Ishikawa (cell line): ENCODE measurements around the gene KCTD3.

ENCODE experiments used
- CEBPB ChIP-seq: IDR thresholded peaks from 2 replicates; pipeline ENCODE4 v1.6.1; 2012
- CREB1 ChIP-seq: IDR thresholded peaks from 2 replicates; pipeline ENCODE4 v1.6.1; 2012; ENCODE audit warnings: low read depth
- EGR1 ChIP-seq: IDR thresholded peaks from 2 replicates; pipeline ENCODE4 v1.6.1; 2012
- EP300 ChIP-seq: IDR thresholded peaks from 2 replicates; pipeline ENCODE4 v1.6.1; 2012; ENCODE audit warnings: borderline replicate concordance
- FOXM1 ChIP-seq: IDR thresholded peaks from 2 replicates; pipeline ENCODE4 v1.6.1; 2012; ENCODE audit warnings: low read depth, borderline replicate concordance
- MAX ChIP-seq: IDR thresholded peaks from 2 replicates; pipeline ENCODE4 v1.6.1; 2012
- NFIC ChIP-seq: IDR thresholded peaks from 2 replicates; pipeline ENCODE4 v1.6.1; 2012
- RAD21 ChIP-seq: IDR thresholded peaks from 2 replicates; pipeline ENCODE4 v1.6.1; 2012; ENCODE audit warnings: low read depth
- REST ChIP-seq: IDR thresholded peaks from 2 replicates; pipeline ENCODE4 v1.6.1; 2012; ENCODE audit warnings: low read depth, mild to moderate bottlenecking
- TAF1 ChIP-seq: IDR thresholded peaks from 2 replicates; pipeline ENCODE4 v1.6.1; 2012; ENCODE audit warnings: low read depth, mild to moderate bottlenecking
- TCF12 ChIP-seq: IDR thresholded peaks from 2 replicates; pipeline ENCODE4 v1.6.1; 2012; ENCODE audit warnings: low read depth
- TEAD4 ChIP-seq: IDR thresholded peaks from 2 replicates; pipeline ENCODE4 v1.6.1; 2012
- USF1 ChIP-seq: IDR thresholded peaks from 2 replicates; pipeline ENCODE4 v1.6.1; 2012
- YY1 ChIP-seq: IDR thresholded peaks from 2 replicates; pipeline ENCODE4 v1.6.1; 2012; ENCODE audit warnings: low read depth
- ZBTB7A ChIP-seq: IDR thresholded peaks from 2 replicates; pipeline ENCODE4 v1.6.1; 2012; ENCODE audit warnings: low read depth

The KCTD3 gene

GRCh38 chr1:215645861-215646260 lies 78.8 kb downstream of the KCTD3 start:
- no peak for TF ChIP-seq NFIC
- TF ChIP-seq TEAD4 = no peak
- TF ChIP-seq USF1 = no peak
- TF ChIP-seq TAF1 = no peak
- TF ChIP-seq RAD21 = no peak
- TF ChIP-seq EGR1 = no peak
- TF ChIP-seq CEBPB = no peak
- no peak for TF ChIP-seq MAX
- TF ChIP-seq FOXM1 = no peak
- no peak for TF ChIP-seq EP300
- TF ChIP-seq REST = no peak
- TF ChIP-seq YY1 = no peak
- TF ChIP-seq ZBTB7A = no peak
- TF ChIP-seq CREB1 = no peak
- no peak for TF ChIP-seq TCF12

- no peak for TF ChIP-seq ZBTB7A
- TF ChIP-seq RAD21 = no peak
- no peak for TF ChIP-seq YY1
- TF ChIP-seq TCF12 = no peak
- TF ChIP-seq FOXM1 = no peak
- no peak for TF ChIP-seq USF1
- no peak for TF ChIP-seq EGR1
- TF ChIP-seq MAX = no peak
- TF ChIP-seq CEBPB = no peak
- TF ChIP-seq REST = no peak
- TF ChIP-seq TEAD4 = no peak
- TF ChIP-seq CREB1 = no peak
- no peak for TF ChIP-seq TAF1
- no peak for TF ChIP-seq EP300
- TF ChIP-seq NFIC = no peak
Measured at GRCh38 chr1:215647738-215648137, 80.6 kb downstream of the KCTD3 start.

- no peak for TF ChIP-seq EP300
- TF ChIP-seq NFIC = no peak
- TF ChIP-seq CREB1 = no peak
- TF ChIP-seq MAX = no peak
Measured at GRCh38 chr1:215648957-215649356, 81.9 kb downstream of the KCTD3 start.

GRCh38 chr1:215650446-215651149 lies 83.5 kb downstream of the KCTD3 start:
- TF ChIP-seq RAD21 (no peak), YY1 (no peak), TCF12 (no peak), REST (no peak), FOXM1 (no peak), EP300 (no peak), CEBPB (no peak), ZBTB7A (no peak), NFIC (no peak), USF1 (no peak), CREB1 (no peak), TAF1 (no peak), MAX (no peak), EGR1 (no peak), TEAD4 (no peak)
